ENCODE measurements around the gene BCCIP. TPM values are rescaled to one million over a fixed set of nuclear protein-coding genes. Genes with fewer than 3 reads are reported as not detected.

The BCCIP gene
- total RNA-seq, 6 donors from 2014 or later = 13.7 to 53.8 (median 35.2) TPM

GRCh38 chr10:125838802-125839575, 15.6 kb downstream of the BCCIP start:
- ATAC-seq (ENCODE audit: low FRiP score in 2 of 2) (no peak), DNase-seq (no peak)
- H3K27me3 ChIP-seq = no peaks in the 10 kb centered on the region
- no peak overlapping the region for H3K4me3 ChIP-seq
- peaks cover 2 to 93% (median 64%) of the 10 kb centered on the region in 4 donors for H3K36me3 ChIP-seq
- H3K27ac ChIP-seq = no peak overlapping the region
- TF ChIP-seq EP300 (IDR thresholded peaks at IDR 0.05) = no peak
- no peak for TF ChIP-seq POLR2A (IDR thresholded peaks at IDR 0.05)
- 83 to 85% methylated on average over 7 to 9 of the region's 9 CpGs for WGBS, 2 donors
- H3K4me1 ChIP-seq = no peaks in the 10 kb centered on the region
- H3K9me3 ChIP-seq = no peaks in the 10 kb centered on the region

- DNase-seq (no peak), ATAC-seq (ENCODE audit: low FRiP score in 2 of 2) (no peak)
- 92 to 94% methylated on average over 6 to 9 of the region's 9 CpGs for WGBS, 2 donors
- H3K4me1 ChIP-seq = no peaks in the 10 kb centered on the region
- H3K36me3 ChIP-seq = peaks cover 0 to 89% (median 51%) of the 10 kb centered on the region in 4 donors
- H3K4me3 ChIP-seq = no peak overlapping the region
- no peak for TF ChIP-seq CTCF (IDR thresholded peaks at IDR 0.05)
- H3K9me3 ChIP-seq = no peaks in the 10 kb centered on the region
- no peaks in the 10 kb centered on the region for H3K27me3 ChIP-seq
- no peak overlapping the region for H3K27ac ChIP-seq
Measured at GRCh38 chr10:125840406-125840805, 17.1 kb downstream of the BCCIP start.

- TF ChIP-seq POLR2A (IDR thresholded peaks at IDR 0.05) = no peak
- no peak for TF ChIP-seq EP300 (IDR thresholded peaks at IDR 0.05)
- TF ChIP-seq CTCF (IDR thresholded peaks at IDR 0.05) = no peak
- no peak for TF ChIP-seq POLR2AphosphoS5 (IDR thresholded peaks at IDR 0.05)
- peaks cover 0 to 89% (median 50%) of the 10 kb centered on the region in 4 donors for H3K36me3 ChIP-seq
- no peaks in the 10 kb centered on the region for H3K4me1 ChIP-seq
- H3K4me3 ChIP-seq = no peak overlapping the region
- no peak overlapping the region for H3K27ac ChIP-seq
- no peak for DNase-seq
- no peaks in the 10 kb centered on the region for H3K27me3 ChIP-seq
- no peaks in the 10 kb centered on the region for H3K9me3 ChIP-seq
- ATAC-seq (ENCODE audit: low FRiP score in 2 of 2) = no peak
- WGBS, 2 donors = 86 to 96% methylated on average over 3 of the region's 3 CpGs
Measured at GRCh38 chr10:125840955-125841354, 17.6 kb downstream of the BCCIP start.

- no peak overlapping the region for H3K4me3 ChIP-seq
- H3K9me3 ChIP-seq = no peaks in the 10 kb centered on the region
- no peak overlapping the region for H3K27ac ChIP-seq
- no peaks in the 10 kb centered on the region for H3K27me3 ChIP-seq
- 91% methylated on average over 9 of the region's 9 CpGs for WGBS, 2 donors
- ATAC-seq (ENCODE audit: low FRiP score in 2 of 2) = no peak
- TF ChIP-seq POLR2A (IDR thresholded peaks at IDR 0.05) (no peak), CTCF (IDR thresholded peaks at IDR 0.05) (no peak)
- H3K4me1 ChIP-seq = no peaks in the 10 kb centered on the region
- no peak for DNase-seq
- peaks cover 0 to 73% (median 29%) of the 10 kb centered on the region in 4 donors for H3K36me3 ChIP-seq
Measured at GRCh38 chr10:125843603-125844329, 20.4 kb downstream of the BCCIP start.

- Histone ChIP-seq H3K36me3 (peaks cover 0 to 73% (median 27%) of the 10 kb centered on the region in 4 donors), H3K27ac (no peak overlapping the region), H3K27me3 (no peaks in the 10 kb centered on the region), H3K4me3 (no peak overlapping the region), H3K9me3 (no peaks in the 10 kb centered on the region), H3K4me1 (no peaks in the 10 kb centered on the region)
- TF ChIP-seq CTCF (IDR thresholded peaks at IDR 0.05) = no peak
- TF ChIP-seq EP300 (IDR thresholded peaks at IDR 0.05) = no peak
- no peak for TF ChIP-seq POLR2A (IDR thresholded peaks at IDR 0.05)
- TF ChIP-seq POLR2AphosphoS5 (IDR thresholded peaks at IDR 0.05) = no peak
- 89 to 95% methylated on average over 4 to 7 of the region's 7 CpGs for WGBS, 2 donors
- ATAC-seq (ENCODE audit: low FRiP score in 2 of 2) (no peak), DNase-seq (no peak)
Measured at GRCh38 chr10:125844751-125845221, 21.4 kb downstream of the BCCIP start.
